Epithelial cell of alveolus of lung (primary cell): ENCODE data around the gene TFIP11. TPM values are rescaled to one million over a fixed set of nuclear protein-coding genes. Genes with fewer than 3 reads are reported as not detected.

Experiments used
- total RNA-seq: library from RNA; depleted of rRNA; stranded (reverse); fragments of >200 nt; gene quantifications from 2 replicates; pipeline ENCODE4 v1.2.1, GENCODE V29; 2015

Gene TFIP11
- 18.6 and 32.4 TPM in 2 replicates for total RNA-seq

GRCh38 chr22:26512149-26512793 is at the start of gene TFIP11:
TSS of gene TFIP11 (minus strand) at chr22:26512473. CDS start at chr22:26510272, 2,201 bp downstream.

GRCh38 chr22:26483439-26484359 is 28.6 kb downstream of the TFIP11 start, which contains the start of the genes HPS4 and SRRD:
TSS of gene HPS4 (minus strand) at chr22:26483783. CDS start at chr22:26481762, 2,021 bp downstream.
TSS of gene SRRD (plus strand) at chr22:26483877. CDS start at chr22:26483891, 14 bp downstream.

Other genes starting within 250 kb of the TFIP11 start
- gene ASPHD2, start 83.2 kb downstream of the TFIP11 start, total RNA-seq, result 4.4 and 5.5 TPM in 2 replicates
- gene HPS4, start 28.7 kb downstream of the TFIP11 start, total RNA-seq, result 17.5 and 27.9 TPM in 2 replicates
- gene SRRD, start 28.6 kb downstream of the TFIP11 start, total RNA-seq, result 12.7 and 19.9 TPM in 2 replicates
- 11.9 and 21.9 TPM in 2 replicates for gene TPST2, start 77.7 kb upstream of the TFIP11 start, total RNA-seq
- not detected in 2 replicates for gene CRYBB1, start 105.6 kb upstream of the TFIP11 start, total RNA-seq
- not detected in 2 replicates for gene CRYBA4, start 109.5 kb upstream of the TFIP11 start, total RNA-seq
- 0.39 and 0.80 TPM in 2 replicates for gene MIAT, start 145.1 kb upstream of the TFIP11 start, total RNA-seq